ENCODE measurements around the gene FAM149A.
A peak's percentile ranks its signal among the peaks of the same experiment; 100 is the strongest.

DNA sequence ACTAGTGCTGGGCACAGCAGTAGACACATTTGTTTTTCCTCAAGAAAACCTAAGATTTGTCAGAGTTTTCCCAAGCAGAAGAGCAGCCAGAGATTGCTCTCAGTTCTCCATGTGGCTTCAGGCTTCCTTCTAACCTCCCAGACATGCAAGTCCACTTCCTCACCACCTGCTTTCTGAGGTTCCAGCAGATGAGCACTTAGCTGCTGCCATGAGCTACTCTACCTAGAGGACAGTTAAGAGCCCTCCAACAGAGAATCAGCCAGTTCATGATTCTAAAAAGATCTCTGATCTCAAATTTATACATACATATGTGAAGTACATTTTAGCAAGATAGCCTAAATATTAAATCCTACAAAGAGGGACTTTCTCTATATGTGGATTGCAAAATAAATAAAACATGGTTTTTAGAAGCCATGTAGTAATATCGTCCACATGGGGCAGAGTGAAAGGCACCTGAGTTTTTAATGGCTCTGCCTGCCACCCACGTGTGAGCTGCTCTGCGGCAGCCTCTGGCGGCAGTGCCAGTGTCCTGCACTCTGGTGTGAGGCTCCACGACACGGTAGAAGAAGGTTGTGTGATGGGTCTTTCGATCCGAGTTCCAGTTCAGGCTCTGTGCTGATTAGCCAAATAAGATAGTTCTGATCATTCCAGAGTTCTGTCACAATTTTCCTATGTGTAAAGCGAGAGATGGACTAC, 97.2 kb downstream of the FAM149A start:
- TF ChIP-seq, protein P1, sequence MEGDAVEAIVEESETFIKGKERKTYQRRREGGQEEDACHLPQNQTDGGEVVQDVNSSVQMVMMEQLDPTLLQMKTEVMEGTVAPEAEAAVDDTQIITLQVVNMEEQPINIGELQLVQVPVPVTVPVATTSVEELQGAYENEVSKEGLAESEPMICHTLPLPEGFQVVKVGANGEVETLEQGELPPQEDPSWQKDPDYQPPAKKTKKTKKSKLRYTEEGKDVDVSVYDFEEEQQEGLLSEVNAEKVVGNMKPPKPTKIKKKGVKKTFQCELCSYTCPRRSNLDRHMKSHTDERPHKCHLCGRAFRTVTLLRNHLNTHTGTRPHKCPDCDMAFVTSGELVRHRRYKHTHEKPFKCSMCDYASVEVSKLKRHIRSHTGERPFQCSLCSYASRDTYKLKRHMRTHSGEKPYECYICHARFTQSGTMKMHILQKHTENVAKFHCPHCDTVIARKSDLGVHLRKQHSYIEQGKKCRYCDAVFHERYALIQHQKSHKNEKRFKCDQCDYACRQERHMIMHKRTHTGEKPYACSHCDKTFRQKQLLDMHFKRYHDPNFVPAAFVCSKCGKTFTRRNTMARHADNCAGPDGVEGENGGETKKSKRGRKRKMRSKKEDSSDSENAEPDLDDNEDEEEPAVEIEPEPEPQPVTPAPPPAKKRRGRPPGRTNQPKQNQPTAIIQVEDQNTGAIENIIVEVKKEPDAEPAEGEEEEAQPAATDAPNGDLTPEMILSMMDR (conservative IDR thresholded peaks at IDR 0.05; ENCODE audit: low read depth in 2 of 2), result peak; percentile 77 to 80
- no peak for TF ChIP-seq POLR2AphosphoS5 (IDR thresholded peaks at IDR 0.05; ENCODE audit: low read depth)
- no peak for TF ChIP-seq EZH2 (IDR thresholded peaks at IDR 0.05; ENCODE audit: low read depth, unreplicated experiment)
- TF ChIP-seq EZH2phosphoT487 (IDR thresholded peaks at IDR 0.05; ENCODE audit: unreplicated experiment), result no peak
- no peak for TF ChIP-seq STAT1 (IDR thresholded peaks at IDR 0.05; ENCODE audit: unreplicated experiment)
- TF ChIP-seq, protein P2, sequence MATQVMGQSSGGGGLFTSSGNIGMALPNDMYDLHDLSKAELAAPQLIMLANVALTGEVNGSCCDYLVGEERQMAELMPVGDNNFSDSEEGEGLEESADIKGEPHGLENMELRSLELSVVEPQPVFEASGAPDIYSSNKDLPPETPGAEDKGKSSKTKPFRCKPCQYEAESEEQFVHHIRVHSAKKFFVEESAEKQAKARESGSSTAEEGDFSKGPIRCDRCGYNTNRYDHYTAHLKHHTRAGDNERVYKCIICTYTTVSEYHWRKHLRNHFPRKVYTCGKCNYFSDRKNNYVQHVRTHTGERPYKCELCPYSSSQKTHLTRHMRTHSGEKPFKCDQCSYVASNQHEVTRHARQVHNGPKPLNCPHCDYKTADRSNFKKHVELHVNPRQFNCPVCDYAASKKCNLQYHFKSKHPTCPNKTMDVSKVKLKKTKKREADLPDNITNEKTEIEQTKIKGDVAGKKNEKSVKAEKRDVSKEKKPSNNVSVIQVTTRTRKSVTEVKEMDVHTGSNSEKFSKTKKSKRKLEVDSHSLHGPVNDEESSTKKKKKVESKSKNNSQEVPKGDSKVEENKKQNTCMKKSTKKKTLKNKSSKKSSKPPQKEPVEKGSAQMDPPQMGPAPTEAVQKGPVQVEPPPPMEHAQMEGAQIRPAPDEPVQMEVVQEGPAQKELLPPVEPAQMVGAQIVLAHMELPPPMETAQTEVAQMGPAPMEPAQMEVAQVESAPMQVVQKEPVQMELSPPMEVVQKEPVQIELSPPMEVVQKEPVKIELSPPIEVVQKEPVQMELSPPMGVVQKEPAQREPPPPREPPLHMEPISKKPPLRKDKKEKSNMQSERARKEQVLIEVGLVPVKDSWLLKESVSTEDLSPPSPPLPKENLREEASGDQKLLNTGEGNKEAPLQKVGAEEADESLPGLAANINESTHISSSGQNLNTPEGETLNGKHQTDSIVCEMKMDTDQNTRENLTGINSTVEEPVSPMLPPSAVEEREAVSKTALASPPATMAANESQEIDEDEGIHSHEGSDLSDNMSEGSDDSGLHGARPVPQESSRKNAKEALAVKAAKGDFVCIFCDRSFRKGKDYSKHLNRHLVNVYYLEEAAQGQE (IDR thresholded peaks at IDR 0.05; ENCODE audit: unreplicated experiment), result no peak
- TF ChIP-seq ZNF331 (CRISPR knock-in tag; IDR thresholded peaks at IDR 0.05; ENCODE audit: low read depth), result no peak
- TF ChIP-seq JUNB (IDR thresholded peaks at IDR 0.05; ENCODE audit: unreplicated experiment), result no peak
- TF ChIP-seq, protein P3, sequence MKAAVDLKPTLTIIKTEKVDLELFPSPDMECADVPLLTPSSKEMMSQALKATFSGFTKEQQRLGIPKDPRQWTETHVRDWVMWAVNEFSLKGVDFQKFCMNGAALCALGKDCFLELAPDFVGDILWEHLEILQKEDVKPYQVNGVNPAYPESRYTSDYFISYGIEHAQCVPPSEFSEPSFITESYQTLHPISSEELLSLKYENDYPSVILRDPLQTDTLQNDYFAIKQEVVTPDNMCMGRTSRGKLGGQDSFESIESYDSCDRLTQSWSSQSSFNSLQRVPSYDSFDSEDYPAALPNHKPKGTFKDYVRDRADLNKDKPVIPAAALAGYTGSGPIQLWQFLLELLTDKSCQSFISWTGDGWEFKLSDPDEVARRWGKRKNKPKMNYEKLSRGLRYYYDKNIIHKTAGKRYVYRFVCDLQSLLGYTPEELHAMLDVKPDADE (IDR thresholded peaks at IDR 0.05), result no peak
